Tibial nerve (tissue), 4 donors: ENCODE data around the gene WNT9A.

Experiments used
- CTCF ChIP-seq, 5 experiments: fragments of 200-600 bp in 3 of 5; fragments of 450-650 bp in 2 of 5; sonication (generic) in 3 of 5; IDR thresholded peaks; one replicate each; pipeline ENCODE4 v1.5.1; 2016 to 2019; ENCODE audit warnings: antibody characterized with exemption in 5 of 5, mild to moderate bottlenecking in 3 of 5, moderate library complexity in 2 of 5
- EP300 ChIP-seq, 2 donors: sonication (generic); formaldehyde crosslinking; IDR thresholded peaks; one replicate each; pipeline ENCODE4 v1.6.1; 2017; ENCODE audit warnings: antibody characterized with exemption in 2 of 2, mild to moderate bottlenecking in 1 of 2
- POLR2A ChIP-seq, 2 donors: fragments of 450-650 bp; IDR thresholded peaks; one replicate each; pipeline ENCODE4 v1.6.1; 2017; ENCODE audit warnings: antibody characterized with exemption in 2 of 2, mild to moderate bottlenecking in 2 of 2, moderate library complexity in 2 of 2

- TF ChIP-seq POLR2A (IDR thresholded peaks at IDR 0.05) (no peak), CTCF (IDR thresholded peaks at IDR 0.05) (no peak), EP300 (IDR thresholded peaks at IDR 0.05) (no peak)
Observed at GRCh38 chr1:227940791-227941241, 6.9 kb downstream of the WNT9A start.
